Stomach (tissue), 9 donors: ENCODE results near the gene CTXN3. TPM values are rescaled to one million over a fixed set of nuclear protein-coding genes. Genes with fewer than 3 reads are reported as not detected.

Experiments
- DNase-seq, 2 donors: peaks; one replicate each; pipeline versions ENCODE4 v3.0.0 to v3.0.0-alpha.2; 2013 to 2019
- H3K27ac ChIP-seq, 5 donors: fragments of 200-600 bp in 4 of 5; sonication (generic) in 4 of 5; one replicate each; pipeline ENCODE4 v1.5.1; 2013 to 2019; ENCODE audit warnings: mild to moderate bottlenecking in 1 of 5, moderate library complexity in 1 of 5
- H3K27me3 ChIP-seq, 3 donors: fragments of 200-600 bp; sonication (generic); one replicate each; pipeline ENCODE4 v1.5.1; 2017 to 2019; ENCODE audit warnings: mixed run types in 1 of 3
- H3K36me3 ChIP-seq, 4 donors: fragments of 200-600 bp; sonication (generic); 1 replicate in 3 of 4; 2 replicates in 1 of 4; pipeline ENCODE4 v1.5.1; 2016 to 2019
- H3K4me1 ChIP-seq, 4 donors: fragments of 200-600 bp; sonication (generic); one replicate each; pipeline ENCODE4 v1.5.1; 2016 to 2019
- H3K4me3 ChIP-seq, 4 donors: fragments of 200-600 bp; sonication (generic) in 3 of 4; one replicate each; pipeline ENCODE4 v1.5.1; 2016 to 2019; ENCODE audit warnings: mild to moderate bottlenecking in 1 of 4
- H3K9me3 ChIP-seq, 4 donors: fragments of 200-600 bp; sonication (generic); one replicate each; pipeline ENCODE4 v1.5.1; 2016 to 2019
- EP300 ChIP-seq: sonication (generic); formaldehyde crosslinking; IDR thresholded peaks from one replicate; pipeline ENCODE4 v1.6.1; 2017; ENCODE audit warnings: antibody characterized with exemption
- POLR2A ChIP-seq, 4 donors: fragments of 450-650 bp; IDR thresholded peaks; one replicate each; pipeline ENCODE4 v1.6.1; 2016; ENCODE audit warnings: antibody characterized with exemption in 4 of 4, control low read depth in 2 of 4, mild to moderate bottlenecking in 1 of 4, moderate library complexity in 1 of 4
- POLR2AphosphoS5 ChIP-seq, 3 donors: sonication (generic); formaldehyde crosslinking; IDR thresholded peaks; one replicate each; pipeline ENCODE4 v1.6.1; 2016; ENCODE audit warnings: antibody characterized with exemption in 3 of 3
- WGBS, 5 donors: extraction: QIAGEN DNeasy Blood & Tissue Kit in 3 of 5; methylation state at CpG; one replicate each; pipeline versions ENCODE4 v1.1.5 to v1.1.7; 2013 to 2018; 5-methylcytosine and 5-hydroxymethylcytosine counted together
- intact Hi-C: fragments of 100-400 bp; cut with DNase I; formaldehyde crosslinking; loops from one replicate; pipeline ENCODE4 v1.15.1; 2023; ENCODE audit warnings: low total_unique reads
- polyA plus RNA-seq, 3 donors: library from polyadenylated mRNA; stranded (reverse); fragments of 200-250 nt; gene quantifications; one replicate each; pipeline ENCODE4 v1.2.3, GENCODE V29; 2013
- total RNA-seq, 5 donors: library from RNA; depleted of rRNA; stranded (reverse); fragments of >200 nt; gene quantifications; one replicate each; pipeline versions ENCODE4 v1.1.0 to v1.2.3, GENCODE V29; 2014 to 2016
- TF ChIP-seq, protein P1 (sequence below), 7 experiments: fragments of 450-650 bp in 4 of 7; fragments of 200-600 bp in 3 of 7; sonication (generic) in 3 of 7; IDR thresholded peaks; one replicate each; pipeline ENCODE4 v1.5.1; 2016 to 2019; ENCODE audit warnings: antibody characterized with exemption in 7 of 7, control low read depth in 2 of 7, mild to moderate bottlenecking in 1 of 7
- donor health status: healthy with polysubstance abuse.
- donor health status: Bipolar disorder and iron deficiency.
- donor health status: healthy.

CTXN3 gene
- total and polyA plus RNA-seq, 8 donors: not detected

DNA sequence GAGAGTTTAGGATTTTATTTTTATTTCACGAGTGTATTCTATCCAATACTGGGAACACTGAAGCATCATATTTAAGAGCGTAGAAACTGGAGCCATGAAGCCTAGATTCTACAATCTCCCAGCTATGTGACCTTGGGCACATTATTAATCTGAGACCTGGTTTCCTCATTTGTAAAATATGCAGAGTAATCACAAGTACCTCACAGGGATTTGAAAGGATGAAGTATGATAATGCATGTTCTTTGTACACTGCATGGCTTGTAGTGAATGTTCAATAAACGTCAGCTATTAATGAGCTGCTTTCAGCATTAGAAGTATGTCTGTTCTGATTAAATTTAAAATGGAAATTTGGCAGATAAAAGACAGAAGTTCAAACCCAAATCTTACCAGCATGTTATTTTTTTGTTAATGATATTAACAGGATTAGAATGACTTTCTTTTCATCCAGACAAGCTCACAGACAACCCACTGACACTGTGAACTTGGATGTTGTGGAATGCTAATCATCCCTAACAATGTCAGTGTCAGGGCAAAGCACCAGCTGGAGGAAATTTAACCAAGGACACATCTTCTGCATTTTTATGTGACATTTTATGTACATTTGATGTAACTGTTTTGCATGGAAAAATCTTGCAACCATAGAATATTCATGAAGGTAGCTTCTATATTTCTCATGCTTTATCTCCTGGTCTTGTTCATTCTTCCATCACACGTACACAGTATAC is 27.1 kb upstream of the CTXN3 start:
- Histone ChIP-seq H3K36me3 (no peaks in the 10 kb centered on the region), H3K4me1 (no peaks in the 10 kb centered on the region), H3K4me3 (no peak overlapping the region), H3K27ac (no peak overlapping the region), H3K27me3 (no peaks in the 10 kb centered on the region), H3K9me3 (no peaks in the 10 kb centered on the region)
- TF ChIP-seq EP300: no peak
- no peak for TF ChIP-seq POLR2A (IDR thresholded peaks at IDR 0.05)
- TF ChIP-seq POLR2AphosphoS5 (IDR thresholded peaks at IDR 0.05): no peak
- no peak for DNase-seq
- 80 to 87% (median 83%) methylated on average over 4 of the region's 4 CpGs for WGBS, 5 donors
- intact Hi-C loops: no loop called here

DNA sequence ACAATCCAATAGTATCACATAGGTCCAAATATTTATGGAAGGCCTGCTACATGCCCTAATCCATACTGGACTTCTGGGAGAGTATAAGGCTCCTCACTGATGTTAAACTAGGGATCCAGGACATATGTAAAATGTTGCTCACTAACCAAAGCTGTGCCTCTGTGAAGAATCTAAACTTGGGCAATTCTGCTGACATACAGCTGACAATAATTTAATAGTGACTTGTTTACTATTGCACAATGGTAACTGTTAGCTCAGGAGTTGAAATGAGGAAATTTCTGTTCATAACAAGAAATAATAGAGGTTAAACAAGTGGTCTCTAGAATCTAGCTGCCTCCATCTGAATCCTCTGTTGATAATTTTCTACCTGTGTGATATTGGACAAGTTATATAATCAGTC is 14.9 kb upstream of the CTXN3 start:
- no peak for TF ChIP-seq EP300
- TF ChIP-seq, protein P1, sequence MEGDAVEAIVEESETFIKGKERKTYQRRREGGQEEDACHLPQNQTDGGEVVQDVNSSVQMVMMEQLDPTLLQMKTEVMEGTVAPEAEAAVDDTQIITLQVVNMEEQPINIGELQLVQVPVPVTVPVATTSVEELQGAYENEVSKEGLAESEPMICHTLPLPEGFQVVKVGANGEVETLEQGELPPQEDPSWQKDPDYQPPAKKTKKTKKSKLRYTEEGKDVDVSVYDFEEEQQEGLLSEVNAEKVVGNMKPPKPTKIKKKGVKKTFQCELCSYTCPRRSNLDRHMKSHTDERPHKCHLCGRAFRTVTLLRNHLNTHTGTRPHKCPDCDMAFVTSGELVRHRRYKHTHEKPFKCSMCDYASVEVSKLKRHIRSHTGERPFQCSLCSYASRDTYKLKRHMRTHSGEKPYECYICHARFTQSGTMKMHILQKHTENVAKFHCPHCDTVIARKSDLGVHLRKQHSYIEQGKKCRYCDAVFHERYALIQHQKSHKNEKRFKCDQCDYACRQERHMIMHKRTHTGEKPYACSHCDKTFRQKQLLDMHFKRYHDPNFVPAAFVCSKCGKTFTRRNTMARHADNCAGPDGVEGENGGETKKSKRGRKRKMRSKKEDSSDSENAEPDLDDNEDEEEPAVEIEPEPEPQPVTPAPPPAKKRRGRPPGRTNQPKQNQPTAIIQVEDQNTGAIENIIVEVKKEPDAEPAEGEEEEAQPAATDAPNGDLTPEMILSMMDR (IDR thresholded peaks at IDR 0.05): no peak
- TF ChIP-seq POLR2AphosphoS5 (IDR thresholded peaks at IDR 0.05): no peak
- no peak for TF ChIP-seq POLR2A (IDR thresholded peaks at IDR 0.05)

DNA sequence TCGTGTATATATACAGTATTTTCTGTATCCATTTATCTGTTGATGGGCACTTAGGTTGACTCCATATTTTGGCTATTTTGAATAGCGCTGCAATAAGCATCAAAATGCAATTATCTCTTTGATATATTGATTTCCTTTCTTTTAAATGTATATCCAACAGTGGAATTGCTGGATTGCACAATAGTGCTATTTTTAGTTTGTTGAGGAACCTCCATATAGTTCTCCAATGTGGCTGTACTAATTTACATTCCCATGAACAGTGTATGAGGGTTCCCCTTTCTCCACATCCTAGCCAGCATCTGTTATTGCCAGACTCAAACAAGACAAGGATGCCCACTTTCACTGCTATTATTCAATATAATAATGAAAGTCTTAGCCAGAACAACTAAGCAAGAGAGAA is 9.1 kb upstream of the CTXN3 start:
- DNase-seq: no peak
- H3K36me3 ChIP-seq: no peaks in the 10 kb centered on the region
- TF ChIP-seq POLR2AphosphoS5 (IDR thresholded peaks at IDR 0.05): no peak
- TF ChIP-seq, protein P1 (IDR thresholded peaks at IDR 0.05): no peak
- no peak for TF ChIP-seq POLR2A (IDR thresholded peaks at IDR 0.05)
- TF ChIP-seq EP300: no peak
- WGBS, 5 donors: 64 to 86% (median 72%) methylated on average over 2 of the region's 2 CpGs
- H3K9me3 ChIP-seq: no peaks in the 10 kb centered on the region
- intact Hi-C loops: no loop called here
- H3K27me3 ChIP-seq: no peaks in the 10 kb centered on the region
- no peak overlapping the region for H3K4me3 ChIP-seq
- no peak overlapping the region for H3K27ac ChIP-seq
- no peaks in the 10 kb centered on the region for H3K4me1 ChIP-seq

More for the DNA sequence above, 14.9 kb upstream of the CTXN3 start:
- no peak overlapping the region for H3K4me3 ChIP-seq
- intact Hi-C loops: no loop called here
- H3K27ac ChIP-seq: no peak overlapping the region
- H3K36me3 ChIP-seq: no peaks in the 10 kb centered on the region
- no peaks in the 10 kb centered on the region for H3K4me1 ChIP-seq
- no peaks in the 10 kb centered on the region for H3K9me3 ChIP-seq
- no peaks in the 10 kb centered on the region for H3K27me3 ChIP-seq
- no peak for DNase-seq

DNA sequence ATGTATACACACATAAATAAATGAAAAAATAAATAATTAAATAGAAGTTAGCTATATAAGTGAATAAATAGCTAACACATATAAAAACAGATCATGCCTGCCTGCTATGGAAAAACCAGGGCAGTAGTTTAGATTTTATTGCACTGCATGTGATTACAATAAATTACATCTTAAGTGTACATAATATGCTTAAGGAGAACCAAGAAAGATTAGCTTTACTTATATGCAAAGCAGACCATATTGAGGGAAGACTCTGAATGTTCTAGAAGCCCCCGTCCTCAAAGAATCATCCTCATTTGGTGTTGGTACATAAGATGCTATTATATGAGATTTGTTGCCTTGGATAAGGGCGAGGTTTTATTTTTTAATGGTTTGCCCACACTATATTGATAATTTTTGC is 5.9 kb upstream of the CTXN3 start:
- no peaks in the 10 kb centered on the region for H3K36me3 ChIP-seq
- no peaks in the 10 kb centered on the region for H3K27me3 ChIP-seq
- H3K4me1 ChIP-seq: peaks cover 0 to 17% (median 4%) of the 10 kb centered on the region in 4 donors
- H3K27ac ChIP-seq: no peak overlapping the region
- intact Hi-C loops: no loop called here
- H3K9me3 ChIP-seq: no peaks in the 10 kb centered on the region
- TF ChIP-seq POLR2AphosphoS5 (IDR thresholded peaks at IDR 0.05) (no peak), EP300 (no peak), POLR2A (IDR thresholded peaks at IDR 0.05) (no peak)
- TF ChIP-seq, protein P1 (IDR thresholded peaks at IDR 0.05): no peak
- 82 to 89% (median 86%) methylated on average over 2 of the region's 2 CpGs for WGBS, 5 donors
- H3K4me3 ChIP-seq: no peak overlapping the region
- no peak for DNase-seq

DNA sequence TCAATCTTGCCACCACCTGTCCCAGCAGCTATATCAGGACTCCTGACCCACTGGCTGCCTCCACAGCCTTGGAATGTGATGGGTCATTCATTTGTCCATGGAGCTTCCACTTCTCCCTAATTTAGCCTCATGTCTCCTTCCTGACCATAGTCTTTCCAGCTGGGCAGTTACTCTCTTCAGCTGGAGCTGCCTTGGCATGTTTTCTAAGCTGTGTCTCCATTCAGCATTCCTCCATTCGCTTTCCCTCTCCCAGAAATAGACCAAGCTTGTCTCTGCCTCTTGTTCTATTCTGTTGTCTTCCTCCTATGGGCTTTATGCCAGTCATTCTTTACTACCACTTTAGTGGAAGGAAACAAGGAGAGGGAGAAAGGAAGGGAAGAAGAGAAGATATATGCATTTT is 5.3 kb upstream of the CTXN3 start:
- intact Hi-C loops: no loop called here
- TF ChIP-seq EP300 (no peak), POLR2A (IDR thresholded peaks at IDR 0.05) (no peak), POLR2AphosphoS5 (IDR thresholded peaks at IDR 0.05) (no peak)
- TF ChIP-seq, protein P1 (IDR thresholded peaks at IDR 0.05): no peak
- H3K36me3 ChIP-seq: no peaks in the 10 kb centered on the region
- H3K4me3 ChIP-seq: no peak overlapping the region
- WGBS, 5 donors: 75 to 88% (median 79%) methylated on average over 1 of the region's 1 CpG
- H3K27ac ChIP-seq: no peak overlapping the region
- no peaks in the 10 kb centered on the region for H3K9me3 ChIP-seq
- DNase-seq: no peak
- no peaks in the 10 kb centered on the region for H3K27me3 ChIP-seq
- H3K4me1 ChIP-seq: peaks cover 0 to 18% (median 4%) of the 10 kb centered on the region in 4 donors
